Endothelial cell of umbilical vein (primary cell): ENCODE results near the gene GIMAP8.
"Not testable (repeated sequence)": the region's sequence is repeated elsewhere in the genome, so short reads cannot be mapped to it uniquely, and the experiment has no call there.

Experiments used
- CTCF ChIP-seq, 2 donors: IDR thresholded peaks; 1 replicate in 1 of 2; 2 replicates in 1 of 2; pipeline ENCODE4 v1.5.1; 2011; ENCODE audit warnings: low read length in 2 of 2, mild to moderate bottlenecking in 2 of 2, moderate library complexity in 2 of 2, control low read depth in 1 of 2, inconsistent platforms in 1 of 2, low read depth in 1 of 2; ENCODE audit not compliant: insufficient read depth in 1 of 2; ENCODE audit errors: extremely low read depth in 1 of 2
- EZH2 ChIP-seq: IDR thresholded peaks from 2 replicates; pipeline ENCODE4 v1.6.1; 2012; ENCODE audit warnings: borderline replicate concordance, low read depth, mild to moderate bottlenecking, moderate library complexity, low read length, inconsistent platforms; ENCODE audit not compliant: severe bottlenecking
- POLR2A ChIP-seq: IDR thresholded peaks from 2 replicates; pipeline ENCODE4 v1.6.1; 2012; ENCODE audit warnings: low read depth, mild to moderate bottlenecking, control low read depth, low read length

GRCh38 chr7:150484071-150484470 lies 33.6 kb downstream of the GIMAP8 start:
- TF ChIP-seq POLR2A; CTCF (IDR thresholded peaks at IDR 0.05; ENCODE audit: extremely low read depth in 1 of 2, insufficient read depth in 1 of 2, low read depth in 1 of 2, low read length in 2 of 2); EZH2: not testable (repeated sequence)
